T-helper 2 cell treated with Interferon-gamma antibody and Interleukin-4, amounts not matched to agents 100 ng/mL and 5 ng/mL, for 36 hours (primary cell): ENCODE data around the gene ARFGAP2. TPM values are rescaled to one million over a fixed set of nuclear protein-coding genes. Genes with fewer than 3 reads are reported as not detected.

Experiments
- intact Hi-C: fragments of 100-400 bp; cut with micrococcal nuclease; formaldehyde crosslinking; loops from one replicate; pipeline ENCODE4 v1.15.1; 2023
- total RNA-seq: library from RNA; stranded (reverse); gene quantifications from 2 replicates; pipeline ENCODE4 v1.2.3, GENCODE V29; 2022

Gene ARFGAP2
- total RNA-seq, 1 donor from 2014 or later: 97.9 TPM

DNA sequence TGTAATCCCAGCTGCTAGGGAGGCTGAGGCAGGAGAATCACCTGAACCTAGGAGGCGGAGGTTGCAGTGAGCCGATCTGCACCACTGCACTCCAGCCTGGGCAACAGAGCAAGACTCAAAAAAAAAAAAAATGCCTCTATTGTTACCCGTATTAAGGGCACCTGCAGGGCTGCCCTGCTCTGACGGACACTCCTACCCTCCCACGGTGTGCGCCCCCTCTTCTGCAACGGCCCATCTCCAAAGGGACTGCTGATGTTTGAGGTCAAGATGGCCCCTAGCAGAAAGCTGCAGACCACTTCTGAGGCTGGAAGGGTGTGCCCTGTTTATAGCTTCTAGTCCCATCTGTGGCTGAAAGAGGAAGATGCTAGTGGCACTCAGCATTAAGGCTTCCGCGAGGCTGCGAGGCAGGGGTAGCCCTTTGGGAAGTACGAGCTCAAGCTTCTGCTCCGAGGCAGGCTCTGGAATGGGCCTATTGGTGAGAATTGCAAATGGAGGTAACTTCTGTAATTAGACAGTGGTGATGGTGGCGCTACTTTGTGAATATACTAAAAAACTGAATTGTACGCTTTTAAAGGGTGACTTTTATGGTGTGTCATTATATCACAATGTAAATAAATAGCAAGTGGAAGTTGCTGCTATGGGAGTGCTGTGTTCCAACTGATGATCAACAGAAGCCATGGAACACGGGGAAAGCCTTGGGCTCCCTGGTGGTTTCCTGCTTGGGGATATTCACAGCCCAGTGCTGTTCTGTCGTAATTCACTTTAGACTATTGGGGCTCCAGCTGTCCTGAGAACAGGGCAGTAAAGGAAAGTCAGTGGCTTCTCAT, 24.3 kb downstream of the ARFGAP2 start:
- intact Hi-C loops: loop anchor here (2.0 kb wide), 1 partner anchor 234 kb away; the partner anchor contains the start of gene LRP4

DNA sequence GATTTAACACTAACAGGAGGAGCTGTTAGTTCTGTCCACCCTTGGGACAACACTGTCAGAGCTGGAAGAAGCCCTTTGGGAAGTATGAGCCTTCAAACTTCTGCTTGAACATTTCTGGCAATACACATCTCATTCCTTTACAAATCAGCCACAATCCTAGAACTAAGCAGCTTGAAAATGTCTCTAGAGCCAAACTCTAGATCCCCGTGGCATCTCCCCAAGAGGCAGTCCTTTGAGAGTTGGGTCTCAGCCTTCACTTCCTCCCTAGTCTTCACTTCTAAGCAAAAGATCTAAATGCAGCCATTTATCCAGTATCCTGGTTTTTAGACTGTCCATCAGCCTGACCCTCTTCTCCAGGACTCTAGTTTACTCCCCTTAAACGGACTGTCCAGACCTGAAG, 26.9 kb downstream of the ARFGAP2 start:
- intact Hi-C loops: no loop called here

DNA sequence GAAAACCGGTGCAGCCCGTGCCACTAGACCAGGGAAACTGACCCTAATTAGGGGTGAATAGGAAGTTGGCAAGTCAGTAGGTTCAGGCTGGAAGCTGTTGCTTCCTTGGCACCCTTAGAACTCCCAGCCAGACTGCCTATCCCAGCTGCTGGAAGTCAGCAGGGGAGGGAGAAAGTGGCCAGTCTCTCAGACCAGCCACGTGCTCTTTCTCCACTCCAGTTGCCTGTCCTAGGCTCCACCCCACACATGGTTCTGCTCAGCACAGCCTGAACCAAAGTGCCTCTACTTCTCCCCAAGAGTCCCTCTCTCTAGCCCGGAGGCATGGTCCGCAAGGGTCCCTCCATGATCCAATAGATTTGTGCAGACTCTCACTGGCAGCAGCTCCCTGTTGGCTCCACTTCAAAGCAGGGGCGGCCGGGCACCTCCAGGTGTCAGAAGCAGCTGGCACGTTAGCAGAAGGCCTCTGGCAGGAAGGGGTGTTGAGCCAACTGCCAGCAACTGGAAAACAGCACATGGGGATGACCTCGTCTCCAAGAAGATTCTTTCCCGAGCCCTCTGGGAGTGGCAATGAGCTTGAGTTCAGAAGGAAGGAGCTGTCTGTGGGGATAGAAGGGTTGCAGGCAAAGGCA, 27.7 kb downstream of the ARFGAP2 start:
- intact Hi-C loops: no loop called here

GRCh38 chr11:47148270-47148669, 28.4 kb downstream of the ARFGAP2 start:
- intact Hi-C loops: no loop called here

DNA sequence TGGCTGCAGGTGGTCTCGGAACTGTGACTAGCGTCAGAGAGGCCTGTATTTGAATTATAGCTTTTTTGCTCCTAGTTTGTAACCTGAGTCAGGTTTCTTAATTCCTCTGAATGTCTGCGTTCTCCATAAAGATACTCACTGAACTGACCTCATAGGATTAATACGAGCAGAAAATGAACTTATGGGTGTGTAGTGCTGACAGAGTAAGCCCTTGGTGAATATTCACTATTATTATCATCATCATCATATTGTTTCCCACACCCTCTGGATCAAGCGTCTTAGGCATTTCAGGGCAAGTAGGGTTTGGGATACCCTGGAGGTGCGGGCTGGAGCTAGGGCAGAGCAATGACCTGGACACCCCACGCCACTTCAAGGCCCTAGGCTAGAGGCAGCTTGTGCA, 29.0 kb downstream of the ARFGAP2 start:
- intact Hi-C loops: no loop called here

- intact Hi-C loops: no loop called here
Measured at GRCh38 chr11:47147250-47147649, 29.4 kb downstream of the ARFGAP2 start.

DNA sequence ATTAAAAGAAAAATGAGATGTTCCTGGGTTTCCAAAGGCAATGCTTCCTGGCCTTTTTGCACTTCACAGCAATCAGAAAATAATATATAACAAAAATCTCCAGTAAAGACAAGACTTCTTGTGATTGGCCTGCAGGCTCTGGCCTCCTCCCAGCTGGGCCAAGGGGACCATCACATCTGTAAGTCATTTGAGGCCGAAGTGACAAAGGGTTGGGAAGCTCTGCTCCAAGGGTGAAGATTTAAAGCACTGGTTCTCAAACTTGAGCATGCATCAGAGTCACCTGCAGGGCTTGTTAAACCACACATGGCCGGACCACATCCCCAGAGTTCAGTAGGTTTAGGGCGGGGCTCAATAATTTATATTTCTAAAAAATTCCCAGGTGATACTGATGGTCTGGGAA, 32.1 kb downstream of the ARFGAP2 start:
- intact Hi-C loops: no loop called here

GRCh38 chr11:47143322-47143721, 33.4 kb downstream of the ARFGAP2 start:
- intact Hi-C loops: no loop called here

GRCh38 chr11:47139878-47140277, 36.8 kb downstream of the ARFGAP2 start:
- intact Hi-C loops: no loop called here

DNA sequence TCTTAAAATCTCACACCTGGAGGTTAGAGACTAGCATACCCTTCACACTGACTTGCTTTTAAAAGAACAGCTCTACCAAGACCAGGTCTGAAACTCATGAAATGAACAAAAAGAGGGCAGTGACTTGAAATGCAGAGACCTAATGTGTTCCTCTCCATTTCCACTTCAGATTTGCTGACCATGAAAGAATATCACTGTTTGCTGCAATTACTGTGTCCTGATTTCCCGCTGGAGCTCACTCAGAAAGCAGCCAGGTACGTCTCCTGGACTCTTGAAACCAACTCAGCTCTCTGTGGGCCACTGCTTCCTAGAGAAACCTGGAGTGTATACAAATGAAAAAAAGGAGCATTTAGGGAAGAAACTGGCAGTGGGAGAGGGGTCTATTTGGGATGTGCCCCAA, 39.2 kb downstream of the ARFGAP2 start:
- intact Hi-C loops: no loop called here

GRCh38 chr11:47136921-47137320, 39.8 kb downstream of the ARFGAP2 start:
- intact Hi-C loops: no loop called here

DNA sequence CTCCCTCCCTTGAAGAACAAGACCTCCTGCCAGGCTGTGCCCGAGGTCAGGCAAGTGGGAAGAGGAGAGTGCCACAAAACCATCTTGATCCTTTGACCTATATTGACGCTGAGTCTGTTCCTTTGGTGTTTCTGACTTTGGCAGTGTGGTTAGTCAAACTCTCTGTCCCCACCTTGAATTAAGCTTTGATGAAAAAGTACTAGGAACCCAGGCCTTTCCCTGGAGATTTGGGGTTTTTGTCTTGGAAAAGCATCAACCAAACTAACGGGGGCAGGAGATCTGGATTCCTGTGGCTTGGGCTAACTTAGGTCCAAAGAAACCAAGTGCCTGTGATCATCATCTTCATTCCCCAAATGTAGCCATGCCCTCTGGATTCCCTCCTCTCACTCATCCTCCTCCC, 40.4 kb downstream of the ARFGAP2 start:
- intact Hi-C loops: no loop called here

- intact Hi-C loops: no loop called here
Measured at GRCh38 chr11:47132981-47133380, 43.7 kb downstream of the ARFGAP2 start.

DNA sequence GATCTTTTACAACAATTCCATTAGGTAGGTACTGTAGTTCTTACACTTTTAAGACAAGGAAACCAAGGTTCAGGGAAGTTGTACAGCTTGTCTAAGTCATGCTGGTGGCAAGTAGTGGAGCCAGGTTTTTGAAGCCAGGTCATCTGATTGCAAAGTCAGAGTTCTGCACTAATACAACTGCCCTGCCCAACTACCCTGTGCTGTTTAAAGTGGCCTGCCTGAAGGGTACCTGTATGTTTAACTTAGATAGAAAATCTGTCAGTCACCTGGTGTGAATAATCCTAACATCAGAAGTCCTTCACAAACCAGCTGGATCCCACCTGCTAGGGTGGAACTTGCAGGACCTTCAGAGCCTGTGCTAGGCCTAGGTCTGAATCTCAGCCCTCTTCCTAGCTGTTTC, 44.2 kb downstream of the ARFGAP2 start:
- intact Hi-C loops: no loop called here

GRCh38 chr11:47131136-47131535, 45.5 kb downstream of the ARFGAP2 start:
- intact Hi-C loops: no loop called here

DNA sequence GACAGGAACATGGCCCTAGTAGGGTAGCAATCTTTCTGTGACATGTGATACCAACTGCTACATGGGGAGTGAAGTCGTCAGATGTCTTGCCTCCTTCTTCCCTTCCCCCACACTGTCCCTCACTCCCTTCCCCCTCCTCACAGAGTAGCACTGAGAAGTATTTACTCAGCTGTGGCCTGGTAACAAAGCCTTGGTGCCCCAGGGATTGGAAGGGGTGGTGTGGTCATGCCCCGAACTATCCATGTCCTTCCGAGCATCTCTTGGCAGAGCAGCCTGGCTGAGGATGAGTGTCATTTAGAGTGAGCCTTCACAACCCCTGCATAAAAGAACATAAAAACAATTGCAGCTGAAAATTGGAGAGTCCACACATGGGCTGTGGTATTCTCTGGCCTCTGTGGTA, 46.1 kb downstream of the ARFGAP2 start:
- intact Hi-C loops: no loop called here

DNA sequence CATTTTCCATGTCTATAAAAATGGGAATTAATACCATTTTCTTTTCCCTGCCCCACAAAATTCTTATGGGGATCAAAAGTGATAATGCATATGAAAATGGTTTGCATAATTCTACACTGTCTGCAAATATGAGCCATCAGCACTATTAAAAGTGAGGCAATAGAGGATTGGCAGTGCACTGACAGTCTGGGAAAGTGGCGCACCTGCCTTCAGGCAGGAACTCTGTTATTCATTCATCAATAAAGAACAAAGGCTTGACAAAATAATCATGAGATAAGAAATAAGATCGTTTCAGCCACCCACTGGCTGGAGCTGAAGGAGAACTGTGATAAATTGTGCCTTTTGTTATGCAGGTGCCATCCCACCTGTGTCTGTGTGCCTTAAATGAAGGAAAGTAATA, 49.5 kb downstream of the ARFGAP2 start:
- intact Hi-C loops: no loop called here

GRCh38 chr11:47125083-47125482, 51.6 kb downstream of the ARFGAP2 start:
- intact Hi-C loops: no loop called here

DNA sequence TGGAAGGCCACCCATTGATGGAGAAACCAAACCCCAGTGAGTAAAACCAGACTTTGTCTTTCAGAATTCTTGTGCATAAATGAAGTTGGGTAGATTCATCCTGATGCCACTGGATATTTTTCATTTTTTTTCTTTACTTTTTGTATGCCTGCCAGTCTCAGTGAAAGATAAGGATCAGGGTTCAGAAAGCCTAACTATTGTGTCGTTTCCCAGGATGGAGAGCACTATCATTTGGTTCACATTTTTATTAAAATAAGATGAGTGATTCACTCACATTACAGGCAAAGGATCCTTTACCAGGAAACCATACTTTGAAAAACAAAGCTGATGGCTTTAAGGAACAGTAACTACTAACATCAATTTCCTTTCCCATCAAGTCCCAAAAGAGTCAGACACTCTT, 52.0 kb downstream of the ARFGAP2 start:
- intact Hi-C loops: no loop called here

- intact Hi-C loops: no loop called here
Measured at GRCh38 chr11:47123094-47123493, 53.6 kb downstream of the ARFGAP2 start.

GRCh38 chr11:47121731-47122130, 54.9 kb downstream of the ARFGAP2 start:
- intact Hi-C loops: no loop called here

DNA sequence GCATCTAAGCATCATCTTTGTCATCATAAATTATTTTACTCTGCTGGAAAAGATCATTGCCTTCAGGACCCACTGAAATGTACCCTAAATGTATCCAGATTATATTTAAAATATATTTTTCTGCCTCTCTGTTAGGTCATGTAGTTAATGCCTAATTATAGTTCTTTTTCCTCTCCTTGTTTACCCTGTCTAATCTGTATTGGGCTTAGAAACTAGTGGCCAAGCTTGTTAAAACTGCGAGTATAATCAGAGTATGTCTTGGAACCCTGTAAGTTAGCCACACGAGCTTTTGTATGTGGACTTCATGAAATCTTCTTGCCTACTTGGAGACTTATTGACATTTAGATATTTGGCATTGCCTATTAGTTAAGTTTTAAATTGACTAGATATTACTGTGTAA, 55.6 kb downstream of the ARFGAP2 start:
- intact Hi-C loops: no loop called here
